GM12878 (cell line): ENCODE data around the gene KCTD19. TPM values are rescaled to one million over a fixed set of nuclear protein-coding genes. Genes with fewer than 3 reads are reported as not detected.

Experiments used
- BHLHE40 ChIP-seq, 2 experiments: fragments of 450-650 bp in 1 of 2; IDR thresholded peaks; 2 replicates each; pipeline ENCODE4 v1.6.1; 2011 to 2017; ENCODE audit warnings: low read depth in 2 of 2, borderline replicate concordance in 1 of 2, improper control_type of control experiment in 1 of 2, low read length in 1 of 2, mild to moderate bottlenecking in 1 of 2
- CBFB ChIP-seq: IDR thresholded peaks from 2 replicates; pipeline ENCODE4 v1.6.1; 2016; ENCODE audit warnings: antibody characterized with exemption, low read depth
- CBX5 ChIP-seq: sonication (generic); IDR thresholded peaks from 2 replicates; pipeline ENCODE4 v1.6.1; 2016; ENCODE audit warnings: low read depth, moderate library complexity, mild to moderate bottlenecking, inconsistent platforms
- CREB1 ChIP-seq: IDR thresholded peaks from 2 replicates; pipeline ENCODE4 v1.6.1; 2012; ENCODE audit warnings: low read depth, mild to moderate bottlenecking, inconsistent platforms
- IKZF1 ChIP-seq: fragments of 450-650 bp; conservative IDR thresholded peaks from 2 replicates; pipeline ENCODE4 v1.6.1; 2017; ENCODE audit warnings: antibody characterized with exemption, mild to moderate bottlenecking
- LARP7 ChIP-seq: fragments of 450-650 bp; IDR thresholded peaks from 2 replicates; pipeline ENCODE4 v1.6.1; 2017; ENCODE audit warnings: mild to moderate bottlenecking
- NFYA ChIP-seq: IDR thresholded peaks from 2 replicates; pipeline ENCODE4 v1.6.1; 2011; ENCODE audit warnings: low read depth, mild to moderate bottlenecking, low read length, improper control_type of control experiment, borderline replicate concordance
- POLR2AphosphoS2 ChIP-seq: IDR thresholded peaks from 2 replicates; pipeline ENCODE4 v1.6.1; 2011; ENCODE audit warnings: low read depth, mild to moderate bottlenecking, low read length, improper control_type of control experiment, moderate library complexity
- RUNX3 ChIP-seq: IDR thresholded peaks from 2 replicates; pipeline ENCODE4 v1.6.1; 2012; ENCODE audit warnings: low read length, inconsistent platforms
- SMC3 ChIP-seq: IDR thresholded peaks from 2 replicates; pipeline ENCODE4 v1.6.1; 2011; ENCODE audit warnings: low read length, improper control_type of control experiment, borderline replicate concordance
- SUZ12 ChIP-seq: fragments of 200-600 bp; sonication (generic); IDR thresholded peaks from one replicate; pipeline ENCODE4 v1.6.1; 2018; ENCODE audit warnings: antibody characterized with exemption, mild to moderate bottlenecking; ENCODE audit not compliant: unreplicated experiment
- TCF12 ChIP-seq: IDR thresholded peaks from 2 replicates; pipeline ENCODE4 v1.6.1; 2011; ENCODE audit warnings: low read depth, mild to moderate bottlenecking, low read length
- TCF3 ChIP-seq: IDR thresholded peaks from 2 replicates; pipeline ENCODE4 v1.6.1; 2012; ENCODE audit warnings: low read depth, mild to moderate bottlenecking, low read length, borderline replicate concordance; ENCODE audit not compliant: insufficient read depth
- TCF7 ChIP-seq: IDR thresholded peaks from 2 replicates; pipeline ENCODE4 v1.6.1; 2014; ENCODE audit warnings: antibody characterized with exemption, borderline replicate concordance
- ZNF207 ChIP-seq: fragments of 450-650 bp; IDR thresholded peaks from 2 replicates; pipeline ENCODE4 v1.6.1; 2014; ENCODE audit warnings: antibody characterized with exemption, mild to moderate bottlenecking, borderline replicate concordance
- polyA plus RNA-seq, 11 experiments: library from polyadenylated mRNA; depleted of rRNA in 4 of 11; unstranded in 6 of 11; stranded (reverse) in 5 of 11; fragments of >200 nt; fragmentation: Nextera tagmentation in 4 of 11; fragmentation: Illumina TruSeq in 1 of 11; extraction: Ambion mirVana in 4 of 11; extraction: Trizol in 1 of 11; gene quantifications; 1 replicate in 1 of 11; 2 replicates in 10 of 11; pipeline versions ENCODE4 v1.2.1 to v1.2.3, GENCODE V29; 2011 to 2016; ENCODE audit warnings: inconsistent platforms in 2 of 11, missing spikeins in 2 of 11, low read depth in 1 of 11
- total RNA-seq, 4 experiments: library from RNA; depleted of rRNA in 3 of 4; stranded (reverse); fragments of >200 nt in 3 of 4; fragmentation: Illumina TruSeq in 1 of 4; extraction: Trizol in 1 of 4; gene quantifications; 2 replicates each; pipeline versions ENCODE4 v1.2.1 to v1.2.3, GENCODE V29; 2013 to 2021
- TF ChIP-seq, protein P1 (sequence below): fragments of 450-650 bp; IDR thresholded peaks from 2 replicates; pipeline ENCODE4 v1.6.1; 2018; ENCODE audit warnings: mild to moderate bottlenecking, low read depth, moderate library complexity; ENCODE audit not compliant: partially characterized antibody
- TF ChIP-seq, protein P2 (sequence below): IDR thresholded peaks from 2 replicates; pipeline ENCODE4 v1.6.1; 2012; ENCODE audit warnings: low read depth, low read length, improper control_type of control experiment
- TF ChIP-seq, protein P3 (sequence below): IDR thresholded peaks from 2 replicates; pipeline ENCODE4 v1.6.1; 2012; ENCODE audit warnings: low read depth, low read length, improper control_type of control experiment
- TF ChIP-seq, protein P4 (sequence below): fragments of 450-650 bp; IDR thresholded peaks from 2 replicates; pipeline ENCODE4 v1.6.1; 2017; ENCODE audit warnings: low read depth, mild to moderate bottlenecking, moderate library complexity
- TF ChIP-seq, protein P5 (sequence below): fragments of 450-650 bp; IDR thresholded peaks from 2 replicates; pipeline ENCODE4 v1.6.1; 2016; ENCODE audit warnings: mild to moderate bottlenecking
- TF ChIP-seq, protein P6 (sequence below): IDR thresholded peaks from 2 replicates; pipeline ENCODE4 v1.6.1; 2012; ENCODE audit warnings: low read length, inconsistent platforms

KCTD19 gene
- total and polyA plus RNA-seq, 10 of the 15 experiments (the other 5 are each of a cell fraction or from before 2014, with no cell fraction given) = 1.6 to 8.9 (median 3.9) TPM

DNA sequence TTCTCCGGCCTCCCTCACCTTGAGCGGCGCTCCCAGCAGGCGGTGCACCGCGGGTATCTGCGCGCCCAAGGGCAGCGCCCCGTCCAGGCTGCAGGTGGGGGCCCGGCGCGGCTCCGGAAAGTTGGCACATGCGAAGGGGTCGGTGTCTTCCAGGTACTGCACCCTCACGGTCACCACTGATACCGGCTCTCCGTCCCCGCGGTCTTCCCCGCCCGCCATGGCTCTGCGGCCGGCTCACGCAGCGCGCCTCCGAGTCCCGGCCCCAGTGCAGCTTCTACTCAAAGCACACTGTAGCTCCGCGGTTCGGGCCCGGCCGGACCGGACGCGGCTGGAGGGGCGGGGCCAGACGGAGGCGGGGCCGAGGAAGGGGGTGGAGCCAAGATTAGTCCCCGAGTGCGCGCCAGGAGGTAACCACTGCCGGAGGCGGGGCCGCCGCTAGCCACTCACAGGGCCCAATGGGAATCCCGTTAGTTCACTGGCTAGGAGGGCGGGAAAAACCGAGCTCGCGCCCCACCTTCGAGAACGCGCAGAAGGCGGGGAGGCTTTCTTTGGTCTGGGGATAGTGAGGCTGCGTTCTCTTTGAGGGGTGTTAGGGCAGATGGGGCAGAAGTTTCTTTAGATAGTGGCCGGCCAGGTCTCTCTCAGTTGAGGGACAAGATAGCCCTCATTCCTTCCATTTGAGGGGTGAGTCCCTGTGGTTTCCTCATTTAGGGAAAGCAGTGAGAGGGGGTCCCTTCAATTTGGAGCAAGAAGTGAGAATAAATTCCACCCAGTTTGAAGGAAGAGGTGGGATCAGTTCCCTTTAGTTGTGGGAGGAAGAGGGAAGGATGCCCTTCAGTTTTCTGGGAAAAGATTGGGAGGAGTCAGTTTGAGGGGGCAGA lies 79.1 kb downstream of the KCTD19 start, which contains the start of gene FHOD1 (continued):
- TF ChIP-seq, protein P1, sequence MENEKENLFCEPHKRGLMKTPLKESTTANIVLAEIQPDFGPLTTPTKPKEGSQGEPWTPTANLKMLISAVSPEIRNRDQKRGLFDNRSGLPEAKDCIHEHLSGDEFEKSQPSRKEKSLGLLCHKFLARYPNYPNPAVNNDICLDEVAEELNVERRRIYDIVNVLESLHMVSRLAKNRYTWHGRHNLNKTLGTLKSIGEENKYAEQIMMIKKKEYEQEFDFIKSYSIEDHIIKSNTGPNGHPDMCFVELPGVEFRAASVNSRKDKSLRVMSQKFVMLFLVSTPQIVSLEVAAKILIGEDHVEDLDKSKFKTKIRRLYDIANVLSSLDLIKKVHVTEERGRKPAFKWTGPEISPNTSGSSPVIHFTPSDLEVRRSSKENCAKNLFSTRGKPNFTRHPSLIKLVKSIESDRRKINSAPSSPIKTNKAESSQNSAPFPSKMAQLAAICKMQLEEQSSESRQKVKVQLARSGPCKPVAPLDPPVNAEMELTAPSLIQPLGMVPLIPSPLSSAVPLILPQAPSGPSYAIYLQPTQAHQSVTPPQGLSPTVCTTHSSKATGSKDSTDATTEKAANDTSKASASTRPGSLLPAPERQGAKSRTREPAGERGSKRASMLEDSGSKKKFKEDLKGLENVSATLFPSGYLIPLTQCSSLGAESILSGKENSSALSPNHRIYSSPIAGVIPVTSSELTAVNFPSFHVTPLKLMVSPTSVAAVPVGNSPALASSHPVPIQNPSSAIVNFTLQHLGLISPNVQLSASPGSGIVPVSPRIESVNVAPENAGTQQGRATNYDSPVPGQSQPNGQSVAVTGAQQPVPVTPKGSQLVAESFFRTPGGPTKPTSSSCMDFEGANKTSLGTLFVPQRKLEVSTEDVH = peak; percentile 90
- no peak for TF ChIP-seq RUNX3
- TF ChIP-seq, protein P2, sequence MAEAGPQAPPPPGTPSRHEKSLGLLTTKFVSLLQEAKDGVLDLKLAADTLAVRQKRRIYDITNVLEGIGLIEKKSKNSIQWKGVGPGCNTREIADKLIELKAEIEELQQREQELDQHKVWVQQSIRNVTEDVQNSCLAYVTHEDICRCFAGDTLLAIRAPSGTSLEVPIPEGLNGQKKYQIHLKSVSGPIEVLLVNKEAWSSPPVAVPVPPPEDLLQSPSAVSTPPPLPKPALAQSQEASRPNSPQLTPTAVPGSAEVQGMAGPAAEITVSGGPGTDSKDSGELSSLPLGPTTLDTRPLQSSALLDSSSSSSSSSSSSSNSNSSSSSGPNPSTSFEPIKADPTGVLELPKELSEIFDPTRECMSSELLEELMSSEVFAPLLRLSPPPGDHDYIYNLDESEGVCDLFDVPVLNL = peak; percentile 89
- TF ChIP-seq TCF12 = 0 out of 2 replicates have a peak, but pooled peaks have one; percentile 3
- TF ChIP-seq, protein P3, sequence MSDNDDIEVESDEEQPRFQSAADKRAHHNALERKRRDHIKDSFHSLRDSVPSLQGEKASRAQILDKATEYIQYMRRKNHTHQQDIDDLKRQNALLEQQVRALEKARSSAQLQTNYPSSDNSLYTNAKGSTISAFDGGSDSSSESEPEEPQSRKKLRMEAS = no peak; the same call in 1 of the 2 replicates
- no peak for TF ChIP-seq NFYA
- TF ChIP-seq, protein P4, sequence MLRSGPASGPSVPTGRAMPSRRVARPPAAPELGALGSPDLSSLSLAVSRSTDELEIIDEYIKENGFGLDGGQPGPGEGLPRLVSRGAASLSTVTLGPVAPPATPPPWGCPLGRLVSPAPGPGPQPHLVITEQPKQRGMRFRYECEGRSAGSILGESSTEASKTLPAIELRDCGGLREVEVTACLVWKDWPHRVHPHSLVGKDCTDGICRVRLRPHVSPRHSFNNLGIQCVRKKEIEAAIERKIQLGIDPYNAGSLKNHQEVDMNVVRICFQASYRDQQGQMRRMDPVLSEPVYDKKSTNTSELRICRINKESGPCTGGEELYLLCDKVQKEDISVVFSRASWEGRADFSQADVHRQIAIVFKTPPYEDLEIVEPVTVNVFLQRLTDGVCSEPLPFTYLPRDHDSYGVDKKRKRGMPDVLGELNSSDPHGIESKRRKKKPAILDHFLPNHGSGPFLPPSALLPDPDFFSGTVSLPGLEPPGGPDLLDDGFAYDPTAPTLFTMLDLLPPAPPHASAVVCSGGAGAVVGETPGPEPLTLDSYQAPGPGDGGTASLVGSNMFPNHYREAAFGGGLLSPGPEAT = no peak
- peak; percentile 39 for TF ChIP-seq IKZF1
- no peak for TF ChIP-seq ZNF207
- TF ChIP-seq, protein P5, sequence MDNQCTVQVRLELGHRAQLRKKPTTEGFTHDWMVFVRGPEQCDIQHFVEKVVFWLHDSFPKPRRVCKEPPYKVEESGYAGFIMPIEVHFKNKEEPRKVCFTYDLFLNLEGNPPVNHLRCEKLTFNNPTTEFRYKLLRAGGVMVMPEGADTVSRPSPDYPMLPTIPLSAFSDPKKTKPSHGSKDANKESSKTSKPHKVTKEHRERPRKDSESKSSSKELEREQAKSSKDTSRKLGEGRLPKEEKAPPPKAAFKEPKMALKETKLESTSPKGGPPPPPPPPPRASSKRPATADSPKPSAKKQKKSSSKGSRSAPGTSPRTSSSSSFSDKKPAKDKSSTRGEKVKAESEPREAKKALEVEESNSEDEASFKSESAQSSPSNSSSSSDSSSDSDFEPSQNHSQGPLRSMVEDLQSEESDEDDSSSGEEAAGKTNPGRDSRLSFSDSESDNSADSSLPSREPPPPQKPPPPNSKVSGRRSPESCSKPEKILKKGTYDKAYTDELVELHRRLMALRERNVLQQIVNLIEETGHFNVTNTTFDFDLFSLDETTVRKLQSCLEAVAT = no peak
- no peak for TF ChIP-seq SUZ12
- no peak for TF ChIP-seq POLR2AphosphoS2
- no peak for TF ChIP-seq CBFB
- peak in 1 of 2 experiments; percentile 69; a peak in 2 of 4 replicates for TF ChIP-seq BHLHE40 (IDR thresholded peaks at IDR 0.05; ENCODE audit: borderline replicate concordance in 1 of 2, low read depth in 2 of 2, low read length in 1 of 2)
- TF ChIP-seq SMC3 = no peak
- no peak for TF ChIP-seq TCF7
- TF ChIP-seq CBX5 = no peak
- TF ChIP-seq TCF3 = 0 out of 2 replicates have a peak, but pooled peaks have one; percentile 13
- TF ChIP-seq CREB1 = no peak
- no peak for TF ChIP-seq LARP7
- TF ChIP-seq, protein P6, sequence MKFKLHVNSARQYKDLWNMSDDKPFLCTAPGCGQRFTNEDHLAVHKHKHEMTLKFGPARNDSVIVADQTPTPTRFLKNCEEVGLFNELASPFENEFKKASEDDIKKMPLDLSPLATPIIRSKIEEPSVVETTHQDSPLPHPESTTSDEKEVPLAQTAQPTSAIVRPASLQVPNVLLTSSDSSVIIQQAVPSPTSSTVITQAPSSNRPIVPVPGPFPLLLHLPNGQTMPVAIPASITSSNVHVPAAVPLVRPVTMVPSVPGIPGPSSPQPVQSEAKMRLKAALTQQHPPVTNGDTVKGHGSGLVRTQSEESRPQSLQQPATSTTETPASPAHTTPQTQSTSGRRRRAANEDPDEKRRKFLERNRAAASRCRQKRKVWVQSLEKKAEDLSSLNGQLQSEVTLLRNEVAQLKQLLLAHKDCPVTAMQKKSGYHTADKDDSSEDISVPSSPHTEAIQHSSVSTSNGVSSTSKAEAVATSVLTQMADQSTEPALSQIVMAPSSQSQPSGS = no peak
